HG02973 (cell line): ENCODE data around the gene RFX6.

ENCODE experiments used
- ATAC-seq: cut with Tn5 transposase; IDR thresholded peaks from one replicate; pipeline ENCODE4 v1.9.1; 2021; ENCODE audit warnings: moderate library complexity; ENCODE audit not compliant: unreplicated experiment

Gene RFX6

GRCh38 chr6:116966675-116967576 lies 89.9 kb downstream of the RFX6 start:
- no peak for ATAC-seq

GRCh38 chr6:116969211-116969863 lies 92.3 kb downstream of the RFX6 start:
- peak; percentile 88 for ATAC-seq

GRCh38 chr6:116971959-116972358 lies 94.9 kb downstream of the RFX6 start:
- peak; percentile 75 for ATAC-seq

GRCh38 chr6:116973976-116974375 lies 96.9 kb downstream of the RFX6 start:
- ATAC-seq = no peak

GRCh38 chr6:116974526-116975316 lies 97.7 kb downstream of the RFX6 start:
- no peak for ATAC-seq

GRCh38 chr6:116975600-116975999 lies 98.6 kb downstream of the RFX6 start:
- no peak for ATAC-seq

GRCh38 chr6:116979560-116979959 lies 102.5 kb downstream of the RFX6 start:
- no peak for ATAC-seq
